ENCODE results near the gene RPL41. TPM values are rescaled to one million over a fixed set of nuclear protein-coding genes. Genes with fewer than 3 reads are reported as not detected.

RPL41 gene
- total RNA-seq, 1 donor from 2014 or later: 2,726 TPM

GRCh38 chr12:56143217-56143616, 26.8 kb downstream of the RPL41 start:
- DNase-seq (no peak), ATAC-seq (peak; percentile 5)
- Histone ChIP-seq H3K27me3 (no peaks in the 10 kb centered on the region), H3K4me1 (peaks cover 13% of the 10 kb centered on the region), H3K27ac (peak overlapping the region; percentile 56), H3K4me3 (no peak overlapping the region), H3K36me3 (peaks cover 73% of the 10 kb centered on the region), H3K9me3 (no peaks in the 10 kb centered on the region)
- no peak for TF ChIP-seq CTCF (IDR thresholded peaks at IDR 0.05)
- intact Hi-C loops (cut with DNase I): no loop called here

- no peak for TF ChIP-seq CTCF (IDR thresholded peaks at IDR 0.05)
- H3K9me3 ChIP-seq: no peaks in the 10 kb centered on the region
- no peak overlapping the region for H3K4me3 ChIP-seq
- intact Hi-C loops (cut with DNase I): no loop called here
- peak overlapping the region; percentile 56 for H3K27ac ChIP-seq
- peak; percentile 61 for ATAC-seq
- peaks cover 13% of the 10 kb centered on the region for H3K4me1 ChIP-seq
- no peak for DNase-seq
- peaks cover 66% of the 10 kb centered on the region for H3K36me3 ChIP-seq
- H3K27me3 ChIP-seq: no peaks in the 10 kb centered on the region
Observed at GRCh38 chr12:56143870-56144269, 27.4 kb downstream of the RPL41 start.

- no peak overlapping the region for H3K27ac ChIP-seq
- no peaks in the 10 kb centered on the region for H3K27me3 ChIP-seq
- TF ChIP-seq CTCF (IDR thresholded peaks at IDR 0.05): no peak
- ATAC-seq: no peak
- no peaks in the 10 kb centered on the region for H3K9me3 ChIP-seq
- no peak overlapping the region for H3K4me3 ChIP-seq
- peaks cover 53% of the 10 kb centered on the region for H3K36me3 ChIP-seq
- peaks cover 13% of the 10 kb centered on the region for H3K4me1 ChIP-seq
- intact Hi-C loops (cut with DNase I): no loop called here
- no peak for DNase-seq
Observed at GRCh38 chr12:56145217-56145616, 28.8 kb downstream of the RPL41 start.

GRCh38 chr12:56146492-56147460, 30.3 kb downstream of the RPL41 start:
- intact Hi-C loops (cut with DNase I): no loop called here
- peaks cover 39% of the 10 kb centered on the region for H3K36me3 ChIP-seq
- DNase-seq: no peak

GRCh38 chr12:56150563-56150962, 34.1 kb downstream of the RPL41 start:
- intact Hi-C loops (cut with DNase I): no loop called here
- Histone ChIP-seq H3K4me1 (peaks cover 24% of the 10 kb centered on the region), H3K27ac (no peak overlapping the region), H3K36me3 (peaks cover under 1% of the 10 kb centered on the region), H3K4me3 (no peak overlapping the region), H3K9me3 (no peaks in the 10 kb centered on the region), H3K27me3 (no peaks in the 10 kb centered on the region)
- DNase-seq: no peak
- no peak for ATAC-seq
- no peak for TF ChIP-seq CTCF (IDR thresholded peaks at IDR 0.05)

More at GRCh38 chr12:56146492-56147460, 30.3 kb downstream of the RPL41 start:
- H3K4me3 ChIP-seq: no peak overlapping the region
- H3K4me1 ChIP-seq: peaks cover 27% of the 10 kb centered on the region
- H3K9me3 ChIP-seq: no peaks in the 10 kb centered on the region
- H3K27ac ChIP-seq: peak overlapping the region; percentile 31
- no peaks in the 10 kb centered on the region for H3K27me3 ChIP-seq
- TF ChIP-seq CTCF (IDR thresholded peaks at IDR 0.05): no peak
- no peak for ATAC-seq
